Measurements from ENCODE around the gene ITGA3. TPM values are rescaled to one million over a fixed set of nuclear protein-coding genes. Genes with fewer than 3 reads are reported as not detected.
A peak's percentile ranks its signal among the peaks of the same experiment; 100 is the strongest.

ITGA3 gene
- total RNA-seq, 1 experiment from 2014 or later, result 22.5 TPM

GRCh38 chr17:50123649-50124349 lies 67.9 kb downstream of the ITGA3 start:
- Histone ChIP-seq H3K4me2 (ENCODE audit: insufficient read depth, insufficient read length, low read length) (no peak overlapping the region), H4K5ac (ENCODE audit: insufficient read length, low read depth, low read length) (no peak overlapping the region), H4K20me1 (ENCODE audit: control insufficient read depth, insufficient read depth, insufficient read length) (no peaks in the 10 kb centered on the region), H3T11ph (ENCODE audit: low read length) (no peak overlapping the region), H2BK15ac (ENCODE audit: low read depth, low read length) (no peak overlapping the region), H3K27ac (ENCODE audit: insufficient read length, low read depth, low read length) (no peak overlapping the region), H3K9me3 (ENCODE audit: control insufficient read depth, low read depth, low read length) (no peaks in the 10 kb centered on the region), H3K27me3 (ENCODE audit: insufficient read depth, low read length) (no peaks in the 10 kb centered on the region; the same call in 1 of the 2 replicates), H3K9ac (ENCODE audit: extremely low read depth, insufficient read length, low read length) (no peak overlapping the region), H4K8ac (replicated peaks; ENCODE audit: insufficient read length, low read depth, low read length) (no peak overlapping the region), H2BK5ac (ENCODE audit: insufficient read length, low read length) (no peak overlapping the region), H2BK120ac (ENCODE audit: low read depth, low read length, poor library complexity, severe bottlenecking) (no peak overlapping the region), H3K56ac (ENCODE audit: insufficient read length, low read depth, low read length) (no peak overlapping the region), H3K4me1 (ENCODE audit: insufficient read depth, low read length) (peaks cover 3% of the 10 kb centered on the region; the same call in 1 of the 2 replicates), H3K79me1 (ENCODE audit: insufficient read depth, low read depth, low read length, poor library complexity, severe bottlenecking) (no peaks in the 10 kb centered on the region), H3K79me2 (ENCODE audit: insufficient read depth, low read length) (no peaks in the 10 kb centered on the region), H2BK12ac (ENCODE audit: insufficient read length, low read depth, low read length) (no peak overlapping the region), H2AK5ac (ENCODE audit: insufficient read length, low read length) (no peak overlapping the region), H3K23ac (ENCODE audit: insufficient read length, low read depth, low read length) (no peak overlapping the region), H3K14ac (ENCODE audit: insufficient read depth, low read length) (no peak overlapping the region), H3K23me2 (ENCODE audit: insufficient read length, low read depth, low read length, poor library complexity, severe bottlenecking) (peaks cover 5% of the 10 kb centered on the region), H3K4ac (ENCODE audit: low read depth, low read length) (no peak overlapping the region), H2BK20ac (ENCODE audit: low read depth, low read length, poor library complexity, severe bottlenecking) (no peak overlapping the region), H2AFZ (ENCODE audit: low read length) (no peak overlapping the region), H4K91ac (ENCODE audit: insufficient read length, low read depth, low read length) (no peak overlapping the region), H3K18ac (ENCODE audit: insufficient read length, low read depth, low read length) (no peak overlapping the region)
- Mint-ChIP-seq H3K4me1 (peaks cover 34 to 50% of the 10 kb centered on the region in 2 experiments), H3K9me3 (no peaks in the 10 kb centered on the region), H3K36me3 (ENCODE audit: insufficient read depth in 1 of 3, low read depth in 3 of 3) (peaks cover 0 to 2% (median 0%) of the 10 kb centered on the region in 3 experiments; a peak in 1 of 7 replicates), H3K4me3 (peak overlapping the region in 1 of 2 experiments; percentile 69; a peak in 2 of 5 replicates), H3K27ac (peak overlapping the region; percentile 38 to 88 (median 53); a peak in 6 of 7 replicates), H3K27me3 (ENCODE audit: low read depth) (peaks cover 44% of the 10 kb centered on the region)
- TF ChIP-seq CTCF (conservative IDR thresholded peaks at IDR 0.05), result no peak
- no CpG with 5 or more reads among the region's 12 CpGs for WGBS (ENCODE audit: extremely low coverage, insufficient read length, low lambda C conversion rate)
- DNase-seq, result peak; percentile 70
